Activated T-cell treated with anti-CD3 and anti-CD28 coated beads, Interleukin-2, amount 50 U/mL, for 48 hours (primary cell): Measurements from ENCODE around the gene ATXN1.

ENCODE experiments used
- DNase-seq, 2 experiments: peaks; one replicate each; pipeline ENCODE4 v3.0.0-alpha.2; 2020

ATXN1 gene

DNA sequence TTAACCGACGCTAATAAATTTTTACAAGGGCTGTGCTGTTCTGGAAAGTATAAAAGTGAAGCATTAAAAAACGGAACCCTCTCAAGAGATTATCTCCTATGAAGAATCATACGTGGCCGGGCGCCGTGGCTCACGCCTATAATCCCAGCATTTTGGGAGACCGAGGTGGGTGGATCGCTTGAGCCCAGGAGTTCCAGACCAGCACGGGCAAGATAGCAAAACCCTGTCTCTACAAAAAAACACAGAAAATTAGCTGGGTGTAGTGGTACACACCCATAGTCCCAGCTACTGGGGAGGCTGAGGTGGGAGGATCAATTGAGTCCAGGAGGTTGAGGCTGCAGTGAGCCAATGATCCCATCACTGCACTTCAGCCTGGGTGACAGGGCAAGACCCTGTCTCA lies 439.4 kb downstream of the ATXN1 start:
- no peak for DNase-seq

DNA sequence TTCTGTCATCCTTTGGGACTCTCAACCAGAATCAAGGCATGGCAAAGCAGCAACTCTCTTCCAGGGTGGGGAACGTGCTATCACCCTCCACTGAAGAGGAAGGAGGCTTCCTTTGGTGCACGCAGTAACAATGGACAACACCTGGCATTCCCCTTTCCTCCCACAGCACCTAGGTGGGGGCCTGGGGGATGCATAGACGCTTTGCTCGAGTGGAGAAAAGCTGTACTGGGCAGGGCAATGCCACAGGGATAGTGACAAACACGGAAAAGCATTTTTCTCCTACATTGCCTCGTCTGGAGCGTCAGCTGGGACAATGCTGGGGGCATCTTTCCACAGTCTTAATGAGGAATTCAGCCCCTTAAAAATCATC lies 439.9 kb downstream of the ATXN1 start:
- DNase-seq, result no peak

DNA sequence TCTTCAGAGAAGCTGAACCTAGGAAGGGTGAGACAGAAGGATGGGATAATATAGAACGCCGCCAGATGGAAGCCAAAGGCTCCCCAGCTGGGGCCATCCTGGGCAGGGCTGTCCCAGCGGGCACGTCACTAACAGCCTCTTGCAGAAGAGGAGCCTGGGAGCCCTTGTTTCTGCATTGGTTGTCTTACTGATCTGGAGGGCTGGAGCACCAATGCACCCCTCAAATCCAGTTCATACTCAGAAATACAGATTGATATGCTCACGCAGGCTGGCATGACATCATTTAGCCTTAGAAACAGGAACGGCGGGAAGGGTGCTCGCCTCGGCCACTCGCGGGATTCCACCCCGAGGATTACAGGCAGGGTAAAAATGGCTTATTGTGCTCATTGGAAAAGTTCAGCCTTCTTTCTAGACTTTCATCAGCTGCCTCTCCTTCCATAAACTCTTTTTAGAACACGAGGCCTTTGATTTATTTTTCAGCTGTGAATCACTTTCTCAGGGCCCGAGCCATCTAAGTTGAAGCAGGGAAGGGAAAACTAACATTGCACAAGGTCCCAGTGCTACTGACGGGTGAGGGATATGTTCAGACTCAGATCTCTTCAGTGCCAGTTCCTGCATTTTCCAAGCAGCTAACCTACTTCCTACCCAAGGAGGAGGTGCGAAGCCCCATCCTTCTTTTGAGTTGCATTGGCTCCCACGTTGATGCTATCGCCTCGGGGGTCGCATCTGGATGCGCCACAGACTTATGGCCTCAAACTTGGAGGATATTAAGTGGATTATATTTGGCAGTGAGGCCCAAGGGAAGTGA lies 440.5 kb downstream of the ATXN1 start:
- no peak for DNase-seq

DNA sequence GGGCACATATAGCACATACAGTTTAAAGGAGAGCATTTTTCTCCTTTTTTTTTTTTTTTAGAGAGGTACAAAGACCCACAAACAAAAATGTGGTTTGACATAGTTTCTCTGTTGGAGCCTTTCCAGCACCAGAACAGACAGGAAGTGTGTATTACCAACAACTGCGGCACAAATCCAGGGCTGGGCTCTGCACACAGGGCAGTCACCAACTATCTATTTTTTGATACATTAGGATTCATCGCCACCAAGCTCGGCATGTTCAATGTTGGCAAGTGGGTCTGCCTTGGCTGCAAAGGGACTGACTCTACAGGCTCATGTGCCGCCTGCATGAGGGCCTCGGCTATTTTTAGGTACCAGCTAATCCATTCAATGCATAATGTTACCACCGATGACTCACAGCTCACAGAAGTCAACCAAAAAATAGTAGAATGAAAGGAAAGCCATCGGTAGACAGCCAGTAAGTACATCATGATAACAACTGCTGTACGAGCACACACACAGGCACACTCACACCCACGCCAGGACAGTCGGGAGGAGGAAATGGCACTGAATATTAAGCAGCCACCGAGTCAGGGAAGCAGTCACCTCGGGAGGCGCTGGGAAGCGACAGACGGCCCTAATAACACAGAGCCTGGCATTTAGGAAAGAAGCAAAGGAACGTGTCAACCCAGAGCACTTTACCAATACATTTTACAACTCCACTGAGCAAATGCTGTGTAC lies 441.3 kb downstream of the ATXN1 start:
- peak; percentile 77 to 78 for DNase-seq

DNA sequence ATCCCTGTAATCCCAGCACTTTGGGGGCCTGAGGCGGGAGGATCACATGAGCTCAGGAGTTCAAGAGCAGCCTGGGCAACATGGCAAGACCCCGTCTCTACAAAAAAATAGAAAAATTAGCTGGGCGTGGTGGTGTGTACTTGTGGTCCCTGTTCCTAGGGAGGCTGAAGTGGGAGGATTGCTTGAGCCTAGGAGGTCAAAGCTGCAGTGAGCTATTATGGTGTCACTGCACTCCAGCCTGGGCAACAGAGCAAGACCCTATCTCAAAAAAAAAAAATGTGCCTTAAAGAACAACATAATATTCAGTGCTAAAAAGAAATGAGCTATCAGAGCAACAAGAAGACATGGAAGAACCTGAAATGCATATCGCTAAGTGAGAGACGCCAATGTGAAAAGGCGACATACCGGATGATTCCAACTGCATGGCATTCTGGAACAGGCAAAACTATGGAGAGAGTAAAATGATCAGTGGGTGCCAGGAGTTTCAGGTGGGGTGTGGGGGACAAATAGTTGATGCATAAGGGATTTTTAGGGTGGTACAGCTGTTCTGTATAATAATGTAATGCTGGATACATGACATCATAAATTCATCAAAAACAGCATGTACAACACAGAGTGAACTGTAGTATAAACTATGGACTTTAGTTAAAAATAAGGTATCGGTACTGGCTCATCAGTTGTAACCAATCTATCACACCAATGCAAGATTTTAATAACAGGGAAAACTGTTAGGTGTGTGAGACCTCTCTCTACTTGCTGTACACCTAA lies 442.1 kb downstream of the ATXN1 start:
- DNase-seq, result no peak

DNA sequence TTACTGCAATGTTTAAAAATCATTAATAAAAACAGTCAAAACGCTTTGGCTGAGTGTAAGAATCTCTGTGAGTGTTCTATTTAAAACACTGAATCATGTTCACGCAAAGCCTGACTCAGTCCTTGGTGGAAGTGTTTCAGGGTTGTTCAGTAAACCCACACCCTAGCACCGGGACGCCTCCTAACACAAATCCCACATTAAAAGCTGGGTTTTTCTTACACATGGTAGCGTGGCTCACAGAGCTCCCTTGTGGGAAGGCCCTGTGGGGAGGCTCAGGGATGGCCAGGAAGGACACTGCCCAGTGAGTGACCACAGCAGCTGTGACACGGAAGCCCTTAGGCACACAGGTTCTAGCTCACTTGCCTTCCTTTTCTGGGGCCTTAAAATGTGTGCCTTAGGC lies 442.7 kb downstream of the ATXN1 start:
- peak; percentile 60 to 67 for DNase-seq

DNA sequence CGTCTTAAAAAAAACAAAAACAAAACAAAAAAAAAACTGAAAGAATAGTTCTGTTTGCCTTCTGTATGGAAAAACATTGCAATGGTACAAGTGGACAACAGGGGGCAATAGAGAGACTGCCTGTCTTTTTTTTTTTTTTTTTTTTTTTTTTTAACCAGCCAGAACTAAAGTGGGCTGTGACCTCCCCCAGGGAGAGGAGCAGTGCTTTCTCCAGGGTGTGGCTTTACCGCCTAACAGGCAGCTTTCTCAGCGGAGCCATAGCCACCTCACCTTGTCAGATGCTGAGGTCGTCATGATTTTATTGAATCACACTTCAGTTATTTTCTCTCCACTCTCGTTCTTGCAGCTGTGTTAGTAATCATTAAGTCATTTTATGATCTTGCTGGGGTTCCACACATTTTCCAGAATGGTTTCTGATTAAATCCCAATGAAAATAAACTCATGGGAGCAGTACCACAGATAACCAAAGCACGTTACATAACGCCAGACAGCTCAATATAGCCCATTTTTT lies 444.5 kb downstream of the ATXN1 start:
- DNase-seq, result peak; percentile 36 to 49

DNA sequence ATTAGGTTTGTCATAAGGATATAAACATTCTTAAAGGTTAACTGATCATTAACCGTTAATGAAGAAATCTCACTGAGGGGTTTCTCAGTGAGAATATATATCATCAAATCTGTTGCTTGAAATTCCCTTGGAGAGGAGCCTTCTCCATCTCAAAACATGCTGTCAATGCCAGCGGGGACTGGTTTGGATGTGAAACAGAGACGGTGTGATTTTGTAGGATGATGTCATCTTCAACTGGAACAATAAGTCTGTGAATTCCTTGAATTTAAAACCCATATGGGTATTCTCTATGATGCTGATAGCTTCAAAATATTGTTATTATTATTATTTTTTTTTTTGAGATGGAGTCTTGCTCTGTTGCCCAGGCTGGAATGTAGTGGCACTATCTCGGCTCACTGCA lies 447.0 kb downstream of the ATXN1 start:
- no peak for DNase-seq

DNA sequence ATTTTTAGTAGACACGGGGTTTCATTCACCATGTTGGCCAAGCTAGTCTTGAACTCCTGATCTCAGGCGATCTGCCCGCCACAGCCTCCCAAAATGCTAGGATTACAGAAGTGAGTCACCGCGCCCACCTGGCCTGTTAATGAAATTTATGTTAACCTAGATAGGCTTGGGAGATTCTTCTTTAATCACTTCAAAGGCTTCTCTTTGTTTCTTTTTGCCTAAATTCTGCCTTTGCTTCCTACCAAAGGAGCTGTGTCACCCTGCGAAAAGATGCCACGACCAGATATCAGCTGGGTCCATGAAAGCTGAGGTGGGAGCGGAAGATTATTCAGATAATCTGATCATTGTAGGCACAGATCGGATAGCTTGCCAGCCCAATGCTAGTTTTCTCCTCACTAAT lies 447.5 kb downstream of the ATXN1 start:
- DNase-seq, result no peak

DNA sequence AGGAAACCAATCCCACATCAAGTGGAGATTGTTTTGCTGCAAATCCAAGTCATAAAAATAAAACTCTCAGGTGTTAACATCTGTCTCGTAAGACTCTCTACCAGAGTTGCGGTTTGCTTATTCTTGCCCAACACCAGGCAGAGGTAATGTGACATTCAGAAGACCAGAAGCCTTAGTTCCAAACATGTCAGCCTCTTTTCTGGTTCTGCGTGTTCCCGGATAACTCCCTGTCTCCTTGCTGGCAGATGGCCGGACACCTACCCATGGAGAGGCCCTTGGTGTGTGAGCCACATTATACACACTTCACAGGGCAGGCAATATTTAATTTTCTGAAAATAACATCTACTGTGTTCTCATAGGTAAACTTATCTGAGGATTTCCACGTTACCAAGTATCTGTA lies 449.5 kb downstream of the ATXN1 start:
- DNase-seq, result no peak

DNA sequence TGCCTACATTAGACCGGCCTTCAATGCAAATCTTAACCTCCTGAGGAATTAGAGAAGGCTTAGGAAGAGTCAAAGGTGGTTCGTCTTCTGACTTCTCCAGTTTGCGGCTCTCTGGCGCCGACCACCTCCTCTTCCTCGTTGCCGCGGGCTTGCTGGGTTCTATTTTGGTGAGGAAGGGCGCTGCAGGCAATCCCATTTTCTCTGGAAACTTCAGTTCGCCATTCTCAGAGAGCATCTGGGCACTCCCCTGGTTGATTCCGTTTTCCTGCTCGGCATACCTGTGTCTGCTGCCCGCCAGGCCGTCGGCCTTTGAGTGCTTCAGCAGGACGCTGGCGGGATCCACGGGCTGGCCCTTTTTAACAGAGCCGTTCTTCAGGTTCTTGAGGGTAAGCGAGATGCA lies 454.9 kb downstream of the ATXN1 start:
- DNase-seq, result no peak

DNA sequence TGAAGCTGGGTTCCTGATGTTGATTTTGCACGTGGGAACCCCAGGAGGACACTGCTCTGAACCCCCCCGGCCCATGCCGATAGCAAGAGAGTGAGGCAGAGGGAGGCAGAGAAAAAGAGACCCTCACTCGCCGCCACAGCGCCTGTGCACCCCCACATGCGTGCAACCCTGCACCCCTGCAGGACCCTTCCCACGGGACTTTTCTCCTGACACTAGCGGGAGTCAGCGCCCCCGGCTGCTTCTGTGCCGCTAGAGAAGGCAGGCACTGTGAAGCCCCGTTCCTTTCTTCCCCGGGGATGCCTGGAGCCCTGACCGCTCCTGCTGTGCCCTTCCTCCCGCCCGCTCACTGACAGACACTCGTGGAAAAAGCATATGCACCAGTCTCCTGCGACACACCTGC lies 455.5 kb downstream of the ATXN1 start:
- no peak for DNase-seq

DNA sequence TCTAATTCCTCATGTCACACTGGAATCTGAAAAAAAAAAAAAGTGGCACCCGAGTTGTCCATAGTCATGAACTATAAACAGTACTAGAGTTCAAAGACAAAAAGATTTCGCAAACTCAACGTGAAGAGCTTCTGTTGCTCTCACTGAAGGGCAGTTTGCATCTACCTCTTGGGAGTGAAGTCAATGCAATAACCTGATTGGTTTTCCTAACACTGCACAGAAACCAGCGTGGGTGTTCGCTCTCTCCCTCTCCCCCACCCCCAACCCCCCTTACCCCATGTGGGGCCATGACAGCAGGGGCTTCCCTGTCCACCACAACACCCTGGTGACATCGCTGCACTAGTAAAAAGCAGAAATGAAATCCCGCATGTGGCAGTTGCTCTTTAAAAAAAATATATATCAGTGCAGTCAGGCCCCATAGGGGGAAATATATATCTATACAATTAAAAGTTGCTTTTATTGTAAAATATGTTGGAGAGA lies 456.0 kb downstream of the ATXN1 start:
- DNase-seq, result peak in 1 of 2 experiments; percentile 35

DNA sequence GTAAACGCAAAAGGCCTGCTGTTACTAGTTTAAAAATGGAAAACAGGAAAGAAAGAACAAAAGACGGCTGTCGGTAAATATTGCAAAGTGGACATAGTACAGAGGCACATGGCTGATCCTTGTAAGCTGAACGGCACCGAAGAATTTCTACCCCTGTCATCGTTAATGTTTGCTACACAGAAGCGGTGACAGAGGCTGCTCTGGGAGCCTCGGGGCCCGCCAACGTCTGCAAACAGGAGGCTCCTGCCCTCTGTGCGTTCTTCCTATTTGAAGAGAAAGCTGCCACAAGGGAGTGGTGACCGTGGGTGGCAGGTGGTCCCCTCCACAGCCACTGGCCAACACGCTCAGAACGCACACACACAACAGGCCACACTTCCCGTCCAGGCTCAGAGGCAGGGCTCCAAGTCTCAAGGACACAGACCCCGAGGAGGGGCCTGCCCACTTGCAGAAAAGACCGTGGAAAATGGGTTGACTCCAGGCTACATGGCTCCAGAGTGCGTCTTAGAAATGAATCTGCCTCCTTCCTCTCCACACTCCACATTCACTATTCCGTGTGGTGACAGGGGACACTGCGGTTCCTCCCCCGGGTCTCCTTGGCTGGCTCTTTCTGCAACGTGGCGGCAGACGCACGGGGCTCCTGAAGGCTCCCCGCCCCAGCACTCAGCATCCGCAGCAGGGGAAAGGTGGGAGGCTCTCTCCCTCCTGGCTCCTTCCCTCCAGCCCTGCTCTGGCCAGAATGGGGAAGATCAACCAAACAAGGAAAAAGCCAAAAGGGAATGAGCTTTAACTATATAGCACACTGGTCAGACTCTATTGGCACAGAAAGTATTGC lies 458.3 kb downstream of the ATXN1 start:
- DNase-seq, result no peak

DNA sequence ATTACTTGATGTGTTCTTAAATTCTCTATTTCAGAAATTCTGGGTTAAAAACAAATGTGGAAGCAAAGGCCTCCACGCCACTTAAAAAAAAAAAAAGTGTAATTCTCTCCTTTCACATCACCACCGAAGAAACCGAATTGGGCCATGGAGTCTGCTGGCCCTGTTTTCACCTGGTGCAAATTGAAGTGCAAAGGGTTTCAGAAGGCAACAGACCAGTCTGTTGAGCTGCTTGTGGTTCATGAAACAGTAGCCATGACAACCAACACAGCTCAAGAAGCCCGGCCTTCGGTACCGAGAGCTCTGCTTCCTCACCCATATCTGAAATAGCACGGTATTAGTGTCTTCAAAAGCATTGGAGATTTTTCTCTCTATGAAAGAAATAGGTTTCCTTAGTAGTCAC lies 459.7 kb downstream of the ATXN1 start:
- no peak for DNase-seq

DNA sequence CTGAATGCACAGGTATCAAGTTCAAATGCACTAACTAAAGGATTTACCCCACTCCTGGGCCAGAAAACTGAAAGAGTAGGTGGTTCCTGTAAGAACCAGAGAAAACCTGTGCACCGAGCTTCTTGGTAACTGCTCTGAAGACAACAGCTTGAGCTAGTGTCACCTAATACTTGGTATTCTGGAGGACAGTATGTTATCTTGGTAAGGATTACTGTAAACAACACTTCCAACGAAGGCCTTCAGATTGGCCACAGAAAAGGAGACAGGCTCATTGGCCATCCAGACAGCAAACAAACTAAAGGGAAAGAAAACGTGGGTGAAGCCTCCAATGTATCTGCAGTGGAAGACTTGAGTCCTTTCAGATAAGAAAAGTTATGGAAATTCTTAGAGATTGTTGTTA lies 461.4 kb downstream of the ATXN1 start:
- no peak for DNase-seq

DNA sequence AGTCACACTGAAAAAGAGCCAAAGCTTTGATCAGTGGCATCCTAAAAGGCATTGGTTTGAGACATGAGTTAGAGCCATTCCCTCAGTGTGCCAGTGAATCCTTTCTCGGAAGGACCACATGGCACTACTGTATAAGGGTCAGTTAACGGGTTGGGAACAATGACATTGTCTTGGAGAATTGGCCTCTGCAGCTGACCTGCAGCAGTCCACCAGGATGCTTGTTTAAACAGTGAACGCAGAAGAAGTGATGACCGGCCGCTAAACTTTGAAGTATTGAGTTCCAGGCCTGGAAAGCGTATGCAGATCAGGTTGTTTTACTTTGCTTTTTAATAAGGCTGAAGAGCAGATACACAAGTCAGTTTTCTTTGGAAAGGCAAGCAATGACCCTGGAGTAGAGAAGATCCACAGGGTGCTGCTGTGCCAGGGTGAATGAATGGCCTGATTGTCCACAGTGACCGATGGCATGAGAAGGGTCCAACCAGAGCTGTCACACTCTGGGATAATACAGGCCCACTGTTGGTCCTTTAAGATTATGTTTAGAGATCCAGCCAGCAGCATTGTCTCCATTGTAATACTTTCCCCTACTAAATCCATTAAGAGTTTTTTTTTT lies 465.1 kb downstream of the ATXN1 start:
- no peak for DNase-seq

DNA sequence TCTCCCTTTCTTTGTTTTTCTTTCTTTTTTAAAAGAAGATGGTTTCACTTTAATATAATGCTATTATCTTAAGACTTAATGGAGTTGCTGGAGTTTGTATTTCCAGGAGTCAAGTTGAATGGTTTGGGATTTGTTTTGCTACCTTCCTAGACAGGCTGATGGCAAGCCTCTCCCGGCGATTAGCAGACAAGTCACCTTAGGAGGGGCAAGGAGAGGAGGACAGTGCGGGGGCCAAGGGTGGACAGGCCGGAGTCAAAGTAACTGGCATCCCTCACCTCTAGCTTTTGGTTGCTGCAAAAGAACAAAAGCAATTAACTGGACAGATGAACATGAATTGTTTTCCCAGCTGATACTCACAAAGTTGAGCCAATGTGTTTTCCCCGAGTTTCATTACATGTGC lies 465.8 kb downstream of the ATXN1 start:
- DNase-seq, result no peak

DNA sequence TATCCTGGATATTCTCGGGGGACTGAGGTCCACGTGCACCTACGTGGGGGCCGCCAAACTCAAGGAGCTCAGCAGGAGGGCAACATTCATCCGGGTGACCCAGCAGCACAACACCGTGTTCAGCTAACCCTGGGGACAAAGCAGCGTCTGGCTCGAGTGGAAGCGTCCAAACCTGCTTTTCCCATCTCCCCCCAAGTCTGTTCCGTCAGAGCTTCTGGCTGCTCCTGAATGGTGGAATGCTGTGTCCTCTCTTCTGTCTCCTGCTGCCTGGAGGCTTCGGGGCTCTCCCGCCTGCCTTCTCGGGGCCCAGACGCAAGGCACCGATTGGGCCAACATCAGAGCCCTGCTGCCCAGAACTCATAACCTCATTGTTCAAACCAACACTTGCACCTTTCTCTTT lies 466.2 kb downstream of the ATXN1 start:
- DNase-seq, result no peak

DNA sequence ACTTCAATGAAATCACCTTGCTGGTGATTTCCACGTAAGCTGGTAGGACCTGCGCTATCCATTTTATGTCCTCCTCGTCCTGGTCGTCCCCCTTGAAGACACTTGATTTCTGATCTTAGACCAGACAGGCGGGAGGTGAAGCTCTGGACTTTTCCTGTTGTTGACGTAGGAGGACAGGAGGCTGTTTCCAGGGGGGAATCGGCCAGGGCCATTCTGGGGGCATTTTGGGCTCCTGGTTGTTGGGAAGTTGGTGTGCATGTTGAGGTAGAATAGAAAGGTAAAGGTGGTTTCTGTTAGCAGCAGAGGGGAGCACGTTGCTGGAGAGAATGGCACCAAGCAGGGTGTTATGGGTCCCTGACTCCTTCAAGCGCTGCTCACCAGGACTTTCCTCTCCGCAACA lies 466.9 kb downstream of the ATXN1 start:
- no peak for DNase-seq

DNA sequence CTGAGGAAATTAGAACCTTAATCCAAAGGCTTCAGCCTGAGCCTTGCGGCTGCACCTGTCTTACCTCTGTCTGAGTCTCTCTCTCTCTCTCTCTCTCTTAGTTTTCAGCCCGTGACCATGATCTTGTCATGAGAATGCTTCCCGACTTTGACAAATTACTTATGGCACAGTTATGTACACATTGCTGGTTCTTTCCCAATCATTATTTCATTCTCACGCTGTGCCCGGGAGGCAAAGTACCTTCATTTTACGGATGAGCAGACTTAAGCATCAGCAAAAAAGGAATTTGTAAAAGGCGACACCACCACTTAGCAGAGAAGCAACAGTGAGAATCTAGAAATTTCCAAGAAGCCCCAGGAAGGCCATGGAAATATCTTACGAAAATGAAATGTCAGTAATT lies 468.3 kb downstream of the ATXN1 start:
- no peak for DNase-seq

DNA sequence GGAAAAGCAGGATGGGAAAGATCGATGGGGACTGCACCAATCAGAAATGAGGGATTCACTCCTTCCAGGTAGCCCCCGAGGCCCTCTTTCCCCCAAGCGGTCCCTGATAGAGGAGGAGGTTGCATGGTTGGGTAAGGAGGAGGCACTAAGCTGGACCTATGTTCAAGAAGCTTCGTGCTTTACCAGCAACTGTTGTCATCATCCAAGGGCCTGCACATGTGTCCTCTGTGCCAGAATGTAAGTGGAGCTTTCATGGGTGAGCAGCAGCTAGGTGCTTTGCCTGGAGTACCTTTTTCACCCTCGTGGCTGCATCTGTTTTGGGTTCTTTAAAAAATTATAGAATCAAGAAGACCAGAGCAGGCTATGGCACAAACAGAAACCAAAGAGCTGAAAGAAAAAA lies 468.8 kb downstream of the ATXN1 start:
- DNase-seq, result no peak
